ENCODE results near the gene ZFC3H1.

ZFC3H1 gene

GRCh38 chr12:71671311-71671710, 7.7 kb upstream of the ZFC3H1 start:
- FAIRE-seq (no peak), DNase-seq (ENCODE audit: insufficient read length, low spot score) (no peak)
- TF ChIP-seq CTCF (IDR thresholded peaks at IDR 0.05; ENCODE audit: insufficient read depth, missing control alignments), result no peak

GRCh38 chr12:71666259-71666658, 2.6 kb upstream of the ZFC3H1 start:
- FAIRE-seq (no peak), DNase-seq (ENCODE audit: insufficient read length, low spot score) (no peak)
- TF ChIP-seq CTCF (IDR thresholded peaks at IDR 0.05; ENCODE audit: insufficient read depth, missing control alignments), result no peak

GRCh38 chr12:71665090-71665463, 1.4 kb upstream of the ZFC3H1 start:
- TF ChIP-seq CTCF (IDR thresholded peaks at IDR 0.05; ENCODE audit: insufficient read depth, missing control alignments), result no peak
- no peak for FAIRE-seq
- no peak for DNase-seq (ENCODE audit: insufficient read length, low spot score)

GRCh38 chr12:71664411-71665089, 902 bp upstream of the ZFC3H1 start:
- FAIRE-seq (no peak), DNase-seq (ENCODE audit: insufficient read length, low spot score) (no peak)

GRCh38 chr12:71662849-71663560, 643 bp downstream of the ZFC3H1 start:
- FAIRE-seq, result no peak
- no peak for DNase-seq (ENCODE audit: insufficient read length, low spot score)

More at GRCh38 chr12:71664411-71665089, 902 bp upstream of the ZFC3H1 start:
- TF ChIP-seq CTCF (IDR thresholded peaks at IDR 0.05; ENCODE audit: insufficient read depth, missing control alignments), result no peak

GRCh38 chr12:71661977-71662530, 1.6 kb downstream of the ZFC3H1 start:
- TF ChIP-seq CTCF (IDR thresholded peaks at IDR 0.05; ENCODE audit: insufficient read depth, missing control alignments), result no peak
- FAIRE-seq (no peak), DNase-seq (ENCODE audit: insufficient read length, low spot score) (no peak)

More at GRCh38 chr12:71662849-71663560, 643 bp downstream of the ZFC3H1 start:
- no peak for TF ChIP-seq CTCF (IDR thresholded peaks at IDR 0.05; ENCODE audit: insufficient read depth, missing control alignments)

GRCh38 chr12:71656740-71657139, 6.9 kb downstream of the ZFC3H1 start:
- no peak for TF ChIP-seq CTCF (IDR thresholded peaks at IDR 0.05; ENCODE audit: insufficient read depth, missing control alignments)
- FAIRE-seq, result no peak

More at GRCh38 chr12:71656740-71657139, 6.9 kb downstream of the ZFC3H1 start:
- DNase-seq (ENCODE audit: insufficient read length, low spot score), result no peak
